Activated CD4-positive, alpha-beta memory T cell treated with anti-CD3 and anti-CD28 coated beads, Interleukin-2, amount 10 ng/mL, durations not matched to agents 7 days and 5 days (primary cell): Measurements from ENCODE around the gene METTL21A. TPM values are rescaled to one million over a fixed set of nuclear protein-coding genes. Genes with fewer than 3 reads are reported as not detected.
A peak's percentile ranks its signal among the peaks of the same experiment; 100 is the strongest.
"Not testable (repeated sequence)": the region's sequence is repeated elsewhere in the genome, so short reads cannot be mapped to it uniquely, and the experiment has no call there.

Experiments
- CTCF ChIA-PET: fragments of 350-600 bp; sonication (Branson Sonifier 250); formaldehyde crosslinking; loops from one replicate; lab custom pipeline; 2021; ENCODE audit warnings: antibody characterized with exemption, inconsistent platforms; lab: Charles Lee
- POLR2A ChIA-PET: fragments of 350-600 bp; sonication (Branson Sonifier 250); formaldehyde crosslinking; loops from one replicate; lab custom pipeline; 2021; ENCODE audit warnings: antibody characterized with exemption; lab: Charles Lee
- DNase-seq: peaks from one replicate; pipeline ENCODE4 v3.0.0-alpha.2; 2020
- H3K27ac Mint-ChIP-seq: one replicate; pipeline ENCODE4 v1.8.0; 2021; ENCODE audit warnings: mild to moderate bottlenecking, mixed read lengths
- H3K27me3 Mint-ChIP-seq: one replicate; pipeline ENCODE4 v1.8.0; 2021; ENCODE audit warnings: mixed read lengths
- H3K36me3 Mint-ChIP-seq: one replicate; pipeline ENCODE4 v1.8.0; 2021; ENCODE audit warnings: low read depth, mixed read lengths
- H3K4me1 Mint-ChIP-seq: one replicate; pipeline ENCODE4 v1.8.0; 2021; ENCODE audit warnings: mixed read lengths
- H3K4me3 Mint-ChIP-seq: one replicate; pipeline ENCODE4 v1.8.0; 2021; ENCODE audit warnings: mild to moderate bottlenecking, mixed read lengths
- H3K9me3 Mint-ChIP-seq: one replicate; pipeline ENCODE4 v1.8.0; 2021; ENCODE audit warnings: mixed read lengths
- total RNA-seq, 2 experiments: library from RNA; stranded (reverse); gene quantifications; one replicate each; pipeline ENCODE4 v1.2.3, GENCODE V29; 2021

Gene METTL21A
- 10 to 100 TPM; 13.6 to 15.7 TPM for total RNA-seq

DNA sequence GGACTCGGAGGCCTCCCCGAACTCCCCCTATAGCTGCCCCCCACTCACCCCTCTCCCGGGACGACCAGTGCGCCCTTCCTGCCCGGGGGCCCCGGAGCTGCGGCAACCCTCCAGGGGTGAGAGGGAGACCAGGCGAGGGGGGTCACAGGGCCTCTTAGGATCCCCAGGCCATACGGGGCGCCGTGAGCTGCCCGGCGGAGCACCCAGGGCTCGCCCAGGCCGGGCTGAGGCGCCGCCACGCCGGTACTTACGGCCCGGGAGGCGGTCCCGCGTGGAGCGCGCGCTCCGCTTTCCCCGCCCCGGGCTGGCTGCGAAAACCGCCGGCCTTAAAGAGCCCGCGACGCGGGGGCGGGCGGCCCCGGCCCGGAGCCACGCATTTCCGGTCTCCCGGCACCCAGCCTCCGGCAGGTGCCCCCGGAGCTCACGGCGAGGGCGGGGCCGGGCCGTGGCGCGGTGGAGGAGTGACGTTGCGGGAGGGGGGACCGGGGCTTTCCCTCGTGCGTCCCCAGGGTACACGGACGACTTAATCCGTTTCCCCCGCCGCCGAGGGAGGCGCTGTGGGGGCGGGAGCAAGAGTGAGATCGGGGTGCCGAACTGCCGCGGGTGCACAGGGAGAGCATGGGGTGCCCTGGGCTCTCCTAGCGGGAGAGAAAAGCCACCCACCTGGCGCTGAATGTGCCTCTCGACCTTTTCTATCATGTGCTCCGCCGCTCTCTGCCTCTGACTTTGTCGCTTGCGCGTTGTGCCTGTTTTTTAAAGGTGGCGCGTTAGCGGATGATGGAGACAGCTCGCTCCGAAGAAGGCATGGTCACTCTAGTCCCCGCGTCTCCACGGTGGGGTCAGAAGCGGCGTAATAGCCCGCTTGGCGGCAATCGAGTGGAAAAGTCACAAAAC lies at the start of gene METTL21A:
Gene METTL21A (minus strand): TSS at position 381 of the 894 bp plus-strand sequence. CDS start 1,019 bp downstream, outside the sequence.
- Mint-ChIP-seq H3K27ac (peak within 1 kb of the TSS; percentile 95), H3K4me1 (peaks cover 44% of the 10 kb centered on the region), H3K36me3 (peaks cover 19% of the 10 kb centered on the region), H3K27me3 (peaks cover 2% of the 10 kb centered on the region), H3K4me3 (peak within 1 kb of the TSS; percentile 92), H3K9me3 (no peaks in the 10 kb centered on the region)
- ChIA-PET POLR2A (interaction anchor here (0.6 to 7.1 kb wide), 20 partner anchors 8 to 1465 kb away, joined by 3 to 182 read pairs (median 4); partner anchors contain the start of genes CCNYL1, CREB1, EEF1B2 and FASTKD2), CTCF (interaction anchor here (0.9 to 4.1 kb wide), 20 partner anchors 10 to 860 kb away, joined by 3 to 37 read pairs (median 5); partner anchors contain the start of genes CCNYL1, CREB1, FASTKD2 and MDH1B)
- peak; percentile 94 for DNase-seq

GRCh38 chr2:207674826-207675225 lies 49.6 kb upstream of the METTL21A start:
- Mint-ChIP-seq H3K4me1 (no peaks in the 10 kb centered on the region), H3K4me3 (no peak overlapping the region), H3K27ac (no peak overlapping the region), H3K9me3 (no peaks in the 10 kb centered on the region), H3K27me3 (peaks cover 5% of the 10 kb centered on the region), H3K36me3 (no peaks in the 10 kb centered on the region)
- no peak for DNase-seq
- ChIA-PET POLR2A (no interaction called here), CTCF (interaction anchor here (0.7 kb wide), 2 partner anchors 53 to 243 kb away, joined by 3 to 4 read pairs; no protein-coding TSS in a partner anchor)

DNA sequence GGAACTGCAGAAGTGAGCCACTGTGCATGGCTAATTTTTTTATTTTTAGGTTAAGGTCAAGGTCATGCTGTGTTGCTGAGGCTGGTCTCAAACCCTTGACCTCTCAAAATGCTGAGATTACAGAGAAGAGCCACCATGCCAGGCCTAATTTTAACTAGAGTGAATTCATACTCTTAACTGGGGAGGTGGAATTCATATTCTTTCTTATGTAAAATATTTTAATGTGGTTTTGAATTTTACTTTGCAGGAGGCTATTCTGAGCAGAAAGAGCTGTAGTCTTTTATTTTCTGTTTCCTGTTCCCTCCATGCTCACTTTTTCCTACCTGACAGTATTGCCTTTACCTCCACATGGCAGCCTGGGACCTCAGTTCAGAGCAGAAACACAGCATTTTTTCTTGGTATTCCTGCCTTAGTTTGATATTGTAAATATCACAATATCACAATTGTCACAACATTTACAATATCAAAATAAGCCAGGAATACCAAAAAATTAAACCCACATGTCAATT lies 49.1 kb upstream of the METTL21A start:
- peaks cover 4% of the 10 kb centered on the region for H3K27me3 Mint-ChIP-seq
- no peak overlapping the region for H3K4me3 Mint-ChIP-seq
- H3K4me1 Mint-ChIP-seq = no peaks in the 10 kb centered on the region
- POLR2A ChIA-PET = no interaction called here
- no peaks in the 10 kb centered on the region for H3K36me3 Mint-ChIP-seq
- H3K27ac Mint-ChIP-seq = no peak overlapping the region
- DNase-seq = no peak
- CTCF ChIA-PET = no interaction called here
- no peaks in the 10 kb centered on the region for H3K9me3 Mint-ChIP-seq

GRCh38 chr2:207673431-207673830 lies 48.2 kb upstream of the METTL21A start:
- Mint-ChIP-seq H3K9me3 (no peaks in the 10 kb centered on the region), H3K4me1 (no peaks in the 10 kb centered on the region), H3K4me3 (no peak overlapping the region), H3K27ac (no peak overlapping the region), H3K36me3 (no peaks in the 10 kb centered on the region), H3K27me3 (peaks cover 4% of the 10 kb centered on the region)
- POLR2A ChIA-PET = no interaction called here
- CTCF ChIA-PET = no interaction called here
- DNase-seq = no peak

DNA sequence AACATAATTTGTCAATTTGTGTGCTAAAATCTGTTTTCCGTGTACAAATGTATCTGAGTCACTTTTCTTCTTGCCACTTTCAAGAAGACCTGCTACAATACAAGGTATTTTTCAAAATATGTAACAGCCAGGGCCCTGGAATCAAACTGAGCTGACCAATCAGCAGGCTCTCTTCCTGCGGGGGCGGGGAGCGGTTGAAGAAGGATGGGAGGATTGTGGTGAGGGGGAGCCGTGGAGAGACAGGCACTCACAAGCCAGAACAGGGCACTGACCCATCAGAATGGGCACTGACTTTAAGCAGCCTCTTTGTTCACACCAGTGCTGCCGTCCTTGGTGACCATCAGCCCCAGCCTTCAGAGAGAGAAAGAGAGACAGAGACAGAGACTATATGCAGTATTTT lies 45.7 kb upstream of the METTL21A start:
- H3K36me3 Mint-ChIP-seq = no peaks in the 10 kb centered on the region
- no peaks in the 10 kb centered on the region for H3K4me1 Mint-ChIP-seq
- no peak overlapping the region for H3K4me3 Mint-ChIP-seq
- DNase-seq = no peak
- no peaks in the 10 kb centered on the region for H3K9me3 Mint-ChIP-seq
- H3K27ac Mint-ChIP-seq = no peak overlapping the region
- CTCF ChIA-PET = no interaction called here
- H3K27me3 Mint-ChIP-seq = peaks cover 4% of the 10 kb centered on the region
- POLR2A ChIA-PET = no interaction called here

DNA sequence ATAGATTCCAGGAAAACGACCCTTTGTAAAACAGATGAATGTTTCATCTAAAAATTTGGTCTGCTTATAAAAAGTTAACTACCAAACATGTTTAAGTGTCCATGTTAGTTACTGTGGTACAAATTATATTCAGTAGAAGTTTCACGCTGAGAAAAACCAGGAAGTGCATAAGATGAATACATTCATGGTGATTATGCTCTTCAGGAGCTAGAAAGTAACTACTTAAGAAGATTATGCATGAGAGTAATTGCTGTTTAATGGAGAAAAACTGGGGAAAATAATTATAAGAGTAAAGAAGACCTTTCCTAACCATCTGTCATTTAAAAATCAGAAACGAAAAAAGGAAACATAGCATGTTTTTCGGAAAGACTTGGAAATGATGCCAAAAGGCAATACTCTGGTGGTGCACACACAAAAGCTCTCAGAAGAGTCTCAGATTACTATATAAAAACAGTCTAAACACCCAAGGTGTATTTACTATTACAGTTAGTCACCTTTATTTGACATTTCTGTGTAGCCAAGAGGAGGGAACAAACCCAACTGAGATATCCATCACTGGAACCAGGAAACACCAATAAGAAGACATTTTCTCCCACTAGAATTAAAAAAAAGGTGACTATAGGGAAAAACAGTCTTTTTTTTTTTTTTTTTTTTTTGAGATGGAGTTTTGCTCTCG lies 38.8 kb upstream of the METTL21A start:
- Mint-ChIP-seq H3K4me3 (no peak overlapping the region), H3K27ac (no peak overlapping the region), H3K4me1 (no peaks in the 10 kb centered on the region), H3K9me3 (no peaks in the 10 kb centered on the region), H3K27me3 (no peaks in the 10 kb centered on the region), H3K36me3 (no peaks in the 10 kb centered on the region)
- POLR2A ChIA-PET = no interaction called here
- CTCF ChIA-PET = no interaction called here
- no peak for DNase-seq

GRCh38 chr2:207662203-207662602 lies 37.0 kb upstream of the METTL21A start:
- H3K27ac Mint-ChIP-seq = no peak overlapping the region
- H3K27me3 Mint-ChIP-seq = no peaks in the 10 kb centered on the region
- no peaks in the 10 kb centered on the region for H3K4me1 Mint-ChIP-seq
- DNase-seq = no peak
- no peak overlapping the region for H3K4me3 Mint-ChIP-seq
- ChIA-PET POLR2A (no interaction called here), CTCF (no interaction called here)
- H3K36me3 Mint-ChIP-seq = no peaks in the 10 kb centered on the region
- no peaks in the 10 kb centered on the region for H3K9me3 Mint-ChIP-seq

DNA sequence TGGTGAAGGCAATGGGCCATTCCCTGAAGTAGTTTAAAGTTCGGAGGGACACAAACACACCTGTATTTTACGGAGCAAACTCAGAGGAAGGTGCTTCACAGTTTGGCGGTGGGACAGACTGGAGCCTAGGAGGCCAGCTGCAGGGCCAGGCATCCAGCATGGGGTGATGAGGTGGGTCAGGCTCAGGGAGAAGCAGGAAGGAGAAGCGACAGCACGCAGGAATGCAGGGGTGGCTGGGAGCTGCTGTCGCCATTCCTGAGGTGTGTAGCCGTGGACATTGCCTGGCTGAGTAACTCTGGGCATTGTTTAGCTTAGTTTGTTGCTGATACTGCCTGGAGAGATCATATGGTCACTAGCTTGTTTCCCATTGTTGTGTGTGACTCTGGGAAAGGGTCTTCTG lies 35.8 kb upstream of the METTL21A start:
- Mint-ChIP-seq H3K4me1 (no peaks in the 10 kb centered on the region), H3K36me3 (no peaks in the 10 kb centered on the region), H3K9me3 (no peaks in the 10 kb centered on the region), H3K27ac (no peak overlapping the region), H3K4me3 (no peak overlapping the region), H3K27me3 (no peaks in the 10 kb centered on the region)
- DNase-seq = no peak
- ChIA-PET CTCF (no interaction called here), POLR2A (no interaction called here)

- ChIA-PET CTCF (interaction anchor here (1.3 kb wide), 1 partner anchor 33 kb away, joined by 3 read pairs; no protein-coding TSS in a partner anchor), POLR2A (no interaction called here)
- Mint-ChIP-seq H3K9me3 (no peaks in the 10 kb centered on the region), H3K4me1 (no peaks in the 10 kb centered on the region), H3K27me3 (no peaks in the 10 kb centered on the region), H3K4me3 (no peak overlapping the region), H3K36me3 (no peaks in the 10 kb centered on the region), H3K27ac (no peak overlapping the region)
- DNase-seq = no peak
Measured at GRCh38 chr2:207658156-207658555, 33.0 kb upstream of the METTL21A start.

DNA sequence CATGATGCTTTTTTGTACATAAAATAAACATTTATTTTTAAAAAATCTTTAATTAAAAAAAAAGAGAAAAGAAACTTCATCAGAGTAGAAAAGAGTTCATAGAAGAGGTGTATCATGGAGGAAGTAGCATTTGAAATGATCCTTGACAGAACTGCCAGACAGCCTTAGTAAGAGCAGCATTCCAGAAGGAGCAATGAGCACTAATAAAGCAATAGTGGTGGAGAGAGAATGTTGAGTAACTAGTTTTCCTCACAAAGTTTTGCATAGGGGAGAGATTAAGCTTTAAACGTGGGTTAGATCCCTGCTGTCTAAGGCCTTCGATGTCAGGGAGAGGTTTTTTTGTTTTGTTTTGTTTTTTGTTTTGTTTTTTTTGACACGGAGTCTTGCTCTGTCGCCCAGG lies 29.8 kb upstream of the METTL21A start:
- Mint-ChIP-seq H3K4me3 (no peak overlapping the region), H3K36me3 (no peaks in the 10 kb centered on the region), H3K27ac (no peak overlapping the region), H3K9me3 (no peaks in the 10 kb centered on the region), H3K27me3 (no peaks in the 10 kb centered on the region), H3K4me1 (no peaks in the 10 kb centered on the region)
- CTCF ChIA-PET = no interaction called here
- POLR2A ChIA-PET = no interaction called here
- no peak for DNase-seq

GRCh38 chr2:207646582-207646981 lies 21.4 kb upstream of the METTL21A start:
- DNase-seq, H3K27me3 Mint-ChIP-seq, H3K27ac Mint-ChIP-seq, H3K9me3 Mint-ChIP-seq, CTCF ChIA-PET, H3K36me3 Mint-ChIP-seq, H3K4me1 Mint-ChIP-seq, H3K4me3 Mint-ChIP-seq, POLR2A ChIA-PET: not testable (repeated sequence)

DNA sequence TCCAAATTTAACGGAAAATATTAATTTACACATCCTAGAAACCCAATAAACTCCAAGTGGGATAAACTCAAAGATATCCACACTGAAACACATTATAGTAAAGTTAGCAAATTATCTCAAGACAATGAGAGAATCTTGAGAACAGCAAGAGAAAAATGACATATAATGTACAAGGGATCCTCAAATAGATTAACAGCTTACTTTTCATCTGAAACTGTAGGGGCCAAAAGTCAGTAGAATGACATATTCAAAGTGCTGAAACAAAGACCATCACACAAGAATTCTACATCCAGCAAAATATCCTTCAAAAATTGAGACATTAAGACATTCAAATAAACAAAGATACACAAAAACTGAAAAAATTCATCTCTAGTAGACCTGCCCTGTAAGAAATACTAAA lies 18.7 kb upstream of the METTL21A start:
- POLR2A ChIA-PET = no interaction called here
- peaks cover 15% of the 10 kb centered on the region for H3K9me3 Mint-ChIP-seq
- no peaks in the 10 kb centered on the region for H3K36me3 Mint-ChIP-seq
- no peak overlapping the region for H3K27ac Mint-ChIP-seq
- no peak for DNase-seq
- H3K27me3 Mint-ChIP-seq = peaks cover 4% of the 10 kb centered on the region
- CTCF ChIA-PET = interaction anchor here (0.6 kb wide), 1 partner anchor 611 kb away, joined by 3 read pairs; no protein-coding TSS in a partner anchor
- no peaks in the 10 kb centered on the region for H3K4me1 Mint-ChIP-seq
- no peak overlapping the region for H3K4me3 Mint-ChIP-seq

GRCh38 chr2:207640661-207641060 lies 15.5 kb upstream of the METTL21A start:
- Mint-ChIP-seq H3K4me1 (no peaks in the 10 kb centered on the region), H3K4me3 (no peak overlapping the region), H3K36me3 (no peaks in the 10 kb centered on the region), H3K27me3 (peaks cover 4% of the 10 kb centered on the region), H3K9me3 (peaks cover 15% of the 10 kb centered on the region), H3K27ac (no peak overlapping the region)
- CTCF ChIA-PET = no interaction called here
- DNase-seq = no peak
- POLR2A ChIA-PET = no interaction called here
